Retinal pigment epithelial cell (primary cell): ENCODE results near the gene TMEM204.

Experiments
- DNase-seq: peaks from one replicate; pipeline ENCODE4 v3.0.0-alpha.2; 2010; ENCODE audit warnings: low read depth
- H3K4me3 ChIP-seq: 2 replicates; pipeline ENCODE4 v1.5.1; 2011; ENCODE audit warnings: mild to moderate bottlenecking, low read length, control low read depth, moderate library complexity
- TF ChIP-seq, protein P1 (sequence below): conservative IDR thresholded peaks from 2 replicates; pipeline ENCODE4 v1.5.1; 2011; ENCODE audit warnings: low read depth, low read length, control low read depth, inconsistent platforms

The TMEM204 gene

DNA sequence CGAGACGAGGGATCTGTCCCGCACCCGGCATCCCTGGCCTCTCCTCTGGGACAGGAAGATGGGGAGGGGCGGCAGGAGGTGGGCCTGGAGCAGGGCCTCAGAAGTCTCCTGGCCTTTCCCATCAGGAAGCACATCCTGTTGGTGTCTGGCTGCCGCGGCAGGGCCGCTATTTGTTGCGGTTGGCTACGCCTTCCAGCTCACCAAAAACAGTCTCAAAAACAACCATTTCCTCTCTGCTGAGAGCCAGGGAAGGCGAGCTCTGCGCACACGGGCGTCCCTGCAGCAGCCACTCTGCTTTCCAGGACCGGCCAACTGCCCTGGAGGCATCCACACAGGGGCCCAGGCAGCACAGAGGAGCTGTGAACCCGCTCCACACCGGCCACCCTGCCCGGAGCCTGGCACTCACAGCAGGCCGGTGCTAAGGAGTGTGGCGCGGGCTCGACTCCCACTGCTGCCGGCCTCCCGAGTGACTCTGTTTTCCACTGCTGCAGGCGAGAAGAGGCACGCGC is at the start of gene TMEM204:
TMEM204 (plus strand) TSS at position 224 of the 509 bp plus-strand sequence. CDS start 610 bp downstream, outside the sequence.
- TF ChIP-seq, protein P1, sequence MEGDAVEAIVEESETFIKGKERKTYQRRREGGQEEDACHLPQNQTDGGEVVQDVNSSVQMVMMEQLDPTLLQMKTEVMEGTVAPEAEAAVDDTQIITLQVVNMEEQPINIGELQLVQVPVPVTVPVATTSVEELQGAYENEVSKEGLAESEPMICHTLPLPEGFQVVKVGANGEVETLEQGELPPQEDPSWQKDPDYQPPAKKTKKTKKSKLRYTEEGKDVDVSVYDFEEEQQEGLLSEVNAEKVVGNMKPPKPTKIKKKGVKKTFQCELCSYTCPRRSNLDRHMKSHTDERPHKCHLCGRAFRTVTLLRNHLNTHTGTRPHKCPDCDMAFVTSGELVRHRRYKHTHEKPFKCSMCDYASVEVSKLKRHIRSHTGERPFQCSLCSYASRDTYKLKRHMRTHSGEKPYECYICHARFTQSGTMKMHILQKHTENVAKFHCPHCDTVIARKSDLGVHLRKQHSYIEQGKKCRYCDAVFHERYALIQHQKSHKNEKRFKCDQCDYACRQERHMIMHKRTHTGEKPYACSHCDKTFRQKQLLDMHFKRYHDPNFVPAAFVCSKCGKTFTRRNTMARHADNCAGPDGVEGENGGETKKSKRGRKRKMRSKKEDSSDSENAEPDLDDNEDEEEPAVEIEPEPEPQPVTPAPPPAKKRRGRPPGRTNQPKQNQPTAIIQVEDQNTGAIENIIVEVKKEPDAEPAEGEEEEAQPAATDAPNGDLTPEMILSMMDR, result no peak
- no peak within 1 kb of the TSS for H3K4me3 ChIP-seq
- DNase-seq, result no peak

DNA sequence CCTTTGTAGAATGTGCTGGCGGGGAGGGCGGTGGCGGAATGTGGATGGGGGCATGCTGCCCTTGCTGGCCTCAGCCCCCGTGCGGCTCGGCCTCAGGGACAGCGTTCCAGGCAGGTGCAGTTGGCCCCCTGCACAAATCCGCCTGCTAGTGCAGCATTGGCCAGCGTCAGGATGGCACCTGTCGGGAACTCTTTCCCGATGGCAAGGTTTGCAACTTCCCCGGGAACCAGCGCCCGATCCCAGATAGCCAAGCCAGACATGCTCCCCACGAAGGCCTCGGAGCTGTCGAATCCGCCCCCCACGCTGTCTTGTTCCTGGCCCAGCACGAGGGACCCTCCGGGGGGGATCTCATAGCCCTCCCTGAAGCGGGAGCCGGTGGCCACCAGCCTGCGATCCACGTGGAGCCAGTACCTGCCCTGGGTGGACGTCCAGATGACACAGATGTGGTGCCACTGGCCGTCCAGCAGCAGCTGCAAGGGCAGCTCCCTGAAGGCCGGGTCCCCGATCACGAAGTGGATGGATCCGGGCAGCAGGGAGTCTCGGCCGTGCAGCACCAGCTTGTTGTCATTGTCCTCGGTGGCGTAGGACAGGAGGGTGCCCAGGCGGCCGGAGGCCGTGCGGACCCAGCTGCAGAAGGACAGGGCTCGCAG is 47.5 kb upstream of the TMEM204 start:
- H3K4me3 ChIP-seq, result no peak overlapping the region
- TF ChIP-seq, protein P1, result no peak
- DNase-seq, result no peak

DNA sequence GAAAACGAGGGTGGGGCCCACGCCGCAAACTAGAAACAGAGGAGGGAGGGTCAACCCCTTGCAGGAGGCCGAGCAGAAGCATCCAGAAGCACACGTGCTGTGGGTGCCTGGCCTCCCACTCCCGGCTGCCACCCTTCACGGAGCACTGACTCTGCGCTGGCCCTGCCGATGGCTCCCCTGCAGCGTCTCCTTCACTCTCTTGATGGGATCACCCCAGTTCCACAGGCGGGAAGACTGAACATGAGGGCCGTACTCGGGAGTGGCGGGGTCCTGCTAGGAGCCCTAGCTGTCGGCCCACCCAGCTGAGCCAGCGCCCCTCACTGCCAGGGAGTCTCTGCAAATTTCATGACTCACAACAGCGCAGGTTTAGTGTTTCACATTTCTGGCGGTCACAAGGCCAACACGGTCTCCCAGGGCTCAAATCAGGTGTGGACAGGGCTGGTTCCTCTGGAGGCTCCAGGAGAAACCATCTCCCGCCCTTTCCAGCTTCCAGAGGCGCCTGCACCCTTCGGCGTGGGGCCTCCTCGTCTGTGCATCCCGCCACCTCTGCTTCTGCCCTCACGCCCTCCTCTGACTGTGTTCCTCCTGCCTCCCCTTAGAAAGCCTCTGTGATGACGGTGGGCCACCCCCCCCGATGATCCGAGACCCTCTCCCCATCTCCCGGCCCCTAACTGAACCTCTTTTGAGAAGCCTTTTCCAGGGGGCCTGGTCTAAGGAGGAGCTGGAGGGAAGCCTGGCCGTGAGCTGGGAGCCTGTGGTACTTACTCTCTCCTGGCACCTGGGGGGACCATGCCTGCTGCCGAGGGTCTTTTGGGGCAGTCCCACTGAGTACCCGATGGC is 46.7 kb upstream of the TMEM204 start:
- TF ChIP-seq, protein P1, result no peak
- no peak overlapping the region for H3K4me3 ChIP-seq
- no peak for DNase-seq

DNA sequence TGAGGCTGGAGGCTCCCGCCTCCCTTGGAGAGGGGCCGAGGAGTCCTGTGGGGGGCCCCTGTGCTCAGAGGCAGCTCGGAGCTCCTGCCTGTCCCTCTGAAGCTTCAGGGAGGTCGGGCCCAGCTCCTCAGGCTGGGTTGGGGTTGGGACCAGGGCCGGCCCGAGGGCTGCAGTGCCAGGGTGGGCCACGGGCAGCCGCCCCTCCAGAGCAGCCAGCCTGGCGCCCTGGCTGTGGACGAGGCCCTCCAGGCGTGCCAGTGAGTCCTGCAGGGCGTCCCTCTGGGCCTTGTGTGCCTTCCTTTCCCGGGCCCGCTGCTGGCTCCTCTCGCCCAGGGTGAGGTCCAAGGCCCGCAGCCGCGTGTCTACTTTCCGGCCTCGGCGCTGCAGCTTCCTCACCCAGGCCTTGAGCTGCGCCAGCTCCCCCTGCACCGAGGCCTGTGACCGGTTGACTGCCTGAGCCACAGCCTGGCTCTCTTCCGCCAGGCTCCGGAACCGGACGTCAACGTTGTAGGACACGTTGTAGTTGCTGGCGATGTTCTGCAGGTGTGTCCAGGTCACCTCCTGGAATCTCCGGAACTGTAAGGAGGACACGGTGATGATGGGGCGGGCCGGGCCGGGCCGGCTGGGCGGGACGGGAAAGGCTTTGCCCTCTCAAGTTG is 45.9 kb upstream of the TMEM204 start:
- no peak for DNase-seq
- TF ChIP-seq, protein P1, result no peak

DNA sequence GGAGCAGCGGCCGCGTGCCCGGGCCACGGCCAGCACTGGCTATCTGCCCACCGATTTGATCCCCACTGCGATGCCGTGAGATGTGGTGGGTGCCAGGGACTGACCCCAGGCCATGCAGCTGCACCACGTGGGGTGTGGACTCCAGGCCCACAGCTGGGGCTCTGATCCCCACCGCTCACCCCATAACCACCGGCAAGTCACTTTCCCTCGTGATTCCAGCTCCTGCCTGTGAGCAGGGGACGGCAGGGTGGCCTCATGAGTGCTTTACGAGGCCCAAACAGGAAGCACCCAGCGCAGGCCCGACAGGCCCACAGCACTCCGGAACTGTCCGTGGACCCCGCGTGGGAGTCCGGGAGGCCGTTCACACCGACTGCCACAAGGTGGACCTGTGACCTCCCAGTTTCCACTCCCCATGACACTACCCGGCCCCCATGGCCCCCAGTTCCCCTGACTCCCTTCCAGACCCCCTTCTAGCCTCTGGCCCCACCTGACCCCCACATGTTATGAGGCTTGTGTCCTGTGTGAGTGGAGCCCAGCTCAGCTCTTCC is 45.3 kb upstream of the TMEM204 start:
- H3K4me3 ChIP-seq, result no peak overlapping the region
- TF ChIP-seq, protein P1, result no peak
- DNase-seq, result no peak

More for the DNA sequence above, 45.9 kb upstream of the TMEM204 start:
- no peak overlapping the region for H3K4me3 ChIP-seq

DNA sequence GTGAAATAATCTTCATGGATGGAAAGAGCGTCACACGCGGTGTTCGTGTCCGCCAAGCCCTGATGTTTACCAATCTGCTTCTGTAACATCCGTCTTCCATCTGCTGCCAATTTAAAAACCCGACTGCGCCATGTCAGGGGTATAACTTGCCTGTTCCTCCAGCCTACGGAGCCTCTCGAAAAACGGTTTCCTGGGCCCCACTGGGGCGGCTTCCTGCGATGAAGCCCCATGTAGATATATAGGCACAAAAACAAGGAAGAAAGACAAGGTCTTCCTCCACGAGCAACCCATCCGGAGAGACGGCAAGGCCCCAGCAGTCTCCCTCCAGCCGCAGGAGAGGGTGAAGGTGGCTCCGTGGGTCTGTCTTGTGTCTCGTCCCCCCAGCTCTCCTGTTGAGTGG is 44.8 kb upstream of the TMEM204 start, which contains the start of gene PTX4:
PTX4 (minus strand) TSS at position 326 of the 400 bp plus-strand sequence; CDS start at position 291, 35 bp downstream.
- no peak within 1 kb of the TSS for H3K4me3 ChIP-seq
- DNase-seq, result no peak
- TF ChIP-seq, protein P1, result no peak
